ENCODE measurements around the gene VTCN1. TPM values are rescaled to one million over a fixed set of nuclear protein-coding genes. Genes with fewer than 3 reads are reported as not detected.

VTCN1 gene
- total and polyA plus RNA-seq, 8 donors = 0.48 to 3.2 (median 0.65) TPM; not detected in 4

GRCh38 chr1:117198097-117198496 lies 12.6 kb downstream of the VTCN1 start:
- intact Hi-C loops (cut with DNase I; ENCODE audit: low total_unique reads) = no loop called here
- 76 to 85% (median 81%) methylated on average over 2 of the region's 2 CpGs for WGBS, 5 donors

GRCh38 chr1:117189726-117190125 lies 21.0 kb downstream of the VTCN1 start:
- TF ChIP-seq POLR2AphosphoS5 (IDR thresholded peaks at IDR 0.05) (no peak), EP300 (IDR thresholded peaks at IDR 0.05) (no peak), CTCF (IDR thresholded peaks at IDR 0.05) (no peak), POLR2A (IDR thresholded peaks at IDR 0.05) (no peak)
- Histone ChIP-seq H3K27ac (no peak overlapping the region), H3K4me3 (no peak overlapping the region), H3K27me3 (no peaks in the 10 kb centered on the region), H3K4me1 (no peaks in the 10 kb centered on the region), H3K9me3 (peaks cover 0 to 7% (median 0%) of the 10 kb centered on the region in 4 donors), H3K36me3 (no peaks in the 10 kb centered on the region)
- WGBS, 5 donors = 86 to 93% (median 90%) methylated on average over 1 to 2 of the region's 2 CpGs
- intact Hi-C loops (cut with DNase I; ENCODE audit: low total_unique reads) = no loop called here
- DNase-seq = no peak

More at GRCh38 chr1:117198097-117198496, 12.6 kb downstream of the VTCN1 start:
- no peak for TF ChIP-seq CTCF (IDR thresholded peaks at IDR 0.05)
- no peak for TF ChIP-seq POLR2A (IDR thresholded peaks at IDR 0.05)
- TF ChIP-seq POLR2AphosphoS5 (IDR thresholded peaks at IDR 0.05) = no peak
- TF ChIP-seq EP300 (IDR thresholded peaks at IDR 0.05) = no peak
- no peak for DNase-seq
- no peaks in the 10 kb centered on the region for H3K27me3 ChIP-seq
- H3K9me3 ChIP-seq = no peaks in the 10 kb centered on the region
- no peak overlapping the region for H3K4me3 ChIP-seq
- H3K27ac ChIP-seq = no peak overlapping the region
- H3K36me3 ChIP-seq = no peaks in the 10 kb centered on the region
- no peaks in the 10 kb centered on the region for H3K4me1 ChIP-seq

GRCh38 chr1:117188816-117189437 lies 21.8 kb downstream of the VTCN1 start:
- WGBS, 5 donors = 54 to 78% (median 66%) methylated on average over 8 of the region's 8 CpGs
- intact Hi-C loops (cut with DNase I; ENCODE audit: low total_unique reads) = no loop called here
- no peaks in the 10 kb centered on the region for H3K36me3 ChIP-seq

GRCh38 chr1:117188170-117188815 lies 22.4 kb downstream of the VTCN1 start:
- H3K4me1 ChIP-seq = no peaks in the 10 kb centered on the region
- intact Hi-C loops (cut with DNase I; ENCODE audit: low total_unique reads) = no loop called here
- TF ChIP-seq EP300 (IDR thresholded peaks at IDR 0.05) (no peak), CTCF (IDR thresholded peaks at IDR 0.05) (no peak), POLR2AphosphoS5 (IDR thresholded peaks at IDR 0.05) (no peak), POLR2A (IDR thresholded peaks at IDR 0.05) (no peak)
- H3K36me3 ChIP-seq = no peaks in the 10 kb centered on the region
- no peak for DNase-seq
- WGBS, 5 donors = 70 to 79% (median 73%) methylated on average over 5 of the region's 5 CpGs
- H3K4me3 ChIP-seq = no peak overlapping the region
- no peak overlapping the region for H3K27ac ChIP-seq
- peaks cover 0 to 7% (median 0%) of the 10 kb centered on the region in 4 donors for H3K9me3 ChIP-seq
- no peaks in the 10 kb centered on the region for H3K27me3 ChIP-seq

More at GRCh38 chr1:117188816-117189437, 21.8 kb downstream of the VTCN1 start:
- no peak for TF ChIP-seq POLR2A (IDR thresholded peaks at IDR 0.05)
- no peak for TF ChIP-seq POLR2AphosphoS5 (IDR thresholded peaks at IDR 0.05)
- no peak for TF ChIP-seq CTCF (IDR thresholded peaks at IDR 0.05)
- no peak for TF ChIP-seq EP300 (IDR thresholded peaks at IDR 0.05)
- peaks cover 0 to 7% (median 0%) of the 10 kb centered on the region in 4 donors for H3K9me3 ChIP-seq
- DNase-seq = no peak
- no peak overlapping the region for H3K4me3 ChIP-seq
- no peaks in the 10 kb centered on the region for H3K4me1 ChIP-seq
- no peaks in the 10 kb centered on the region for H3K27me3 ChIP-seq
- H3K27ac ChIP-seq = no peak overlapping the region
